Endothelial cell of umbilical vein (primary cell): Measurements from ENCODE around the gene TAOK2. TPM values are rescaled to one million over a fixed set of nuclear protein-coding genes. Genes with fewer than 3 reads are reported as not detected.

Source experiments
- BruUV-seq: library from RNA; stranded (reverse); fragments of 400-500 nt; replicated peaks from 2 replicates; lab custom pipeline; 2021; lab: Mats Ljungman, UMichigan
- CTCF ChIA-PET: fragments of 300-600, 350-600 bp; sonication (Branson Sonifier 250); formaldehyde crosslinking; loops from one replicate; lab custom pipeline; 2021; ENCODE audit warnings: antibody characterized with exemption, inconsistent platforms; lab: Charles Lee
- POLR2A ChIA-PET: fragments of 300-600, 350-600 bp; sonication (Branson Sonifier 250); formaldehyde crosslinking; loops from one replicate; lab custom pipeline; 2021; ENCODE audit warnings: antibody characterized with exemption, inconsistent platforms; lab: Charles Lee
- DNase-seq: peaks from one replicate; pipeline ENCODE4 v3.0.0-alpha.2; 2011; ENCODE audit warnings: low read depth, low spot score
- FAIRE-seq: peaks from 2 replicates; lab custom pipeline; 2011; peaks lifted over from hg19 to GRCh38; lab: Jason Lieb, UNC
- H2AFZ ChIP-seq: 2 replicates; pipeline ENCODE4 v1.6.0; 2012; ENCODE audit warnings: low read depth, low read length, control low read depth, inconsistent platforms
- H3K27ac ChIP-seq: 2 replicates; pipeline ENCODE4 v1.5.1; 2011; ENCODE audit warnings: low read depth, mild to moderate bottlenecking, control low read depth, low read length, moderate library complexity; ENCODE audit not compliant: insufficient read depth
- H3K27me3 ChIP-seq, 2 experiments: 2 replicates each; pipeline versions ENCODE4 v1.6.0 to v1.6.1; 2011; ENCODE audit warnings: low read length in 2 of 2, mixed read lengths in 1 of 2; ENCODE audit not compliant: control insufficient read depth in 2 of 2, insufficient read depth in 2 of 2
- H3K36me3 ChIP-seq, 2 experiments: 2 replicates in 1 of 2; 3 replicates in 1 of 2; pipeline ENCODE4 v1.5.1; 2011; ENCODE audit warnings: low read length in 2 of 2, mild to moderate bottlenecking in 1 of 2, moderate library complexity in 1 of 2; ENCODE audit not compliant: control insufficient read depth in 2 of 2, insufficient read depth in 2 of 2; ENCODE audit errors: extremely low read depth in 1 of 2
- H3K4me1 ChIP-seq: 3 replicates; pipeline ENCODE4 v1.5.1; 2011; ENCODE audit warnings: mild to moderate bottlenecking, low read length; ENCODE audit not compliant: control insufficient read depth, insufficient read depth; ENCODE audit errors: extremely low read depth
- H3K4me2 ChIP-seq: 2 replicates; pipeline ENCODE4 v1.6.1; 2011; ENCODE audit warnings: low read length, control low read depth, mixed read lengths; ENCODE audit not compliant: insufficient read depth
- H3K4me3 ChIP-seq, 3 experiments: fragments of 200-600 bp in 1 of 3; sonication (generic), shearing (Covaris generic) in 1 of 3; replicated peaks in 1 of 3; 2 replicates each; pipeline ENCODE4 v1.5.1; 2011 to 2016; ENCODE audit warnings: control low read depth in 3 of 3, low read length in 3 of 3, mild to moderate bottlenecking in 2 of 3, inconsistent platforms in 1 of 3, low read depth in 1 of 3, moderate library complexity in 1 of 3; ENCODE audit not compliant: insufficient read depth in 1 of 3
- H3K79me2 ChIP-seq: 2 replicates; pipeline ENCODE4 v1.6.0; 2012; ENCODE audit warnings: low read length, inconsistent platforms; ENCODE audit not compliant: control insufficient read depth, insufficient read depth
- H3K9ac ChIP-seq: replicated peaks from 2 replicates; pipeline ENCODE3; 2011; ENCODE audit warnings: low read length, control low read depth; ENCODE audit not compliant: insufficient read depth; ENCODE audit errors: extremely low read depth
- H3K9me1 ChIP-seq: replicated peaks from 3 replicates; pipeline ENCODE4 v1.6.0; 2011; ENCODE audit warnings: mild to moderate bottlenecking, low read length; ENCODE audit not compliant: control insufficient read depth, insufficient read depth; ENCODE audit errors: extremely low read depth
- H3K9me3 ChIP-seq: replicated peaks from 2 replicates; pipeline ENCODE4 v1.5.1; 2012; ENCODE audit warnings: low read length, inconsistent platforms; ENCODE audit not compliant: control insufficient read depth, insufficient read depth
- H4K20me1 ChIP-seq: replicated peaks from 2 replicates; pipeline ENCODE3; 2011; ENCODE audit warnings: mild to moderate bottlenecking, low read length; ENCODE audit not compliant: control insufficient read depth, insufficient read depth; ENCODE audit errors: extremely low read depth
- CTCF ChIP-seq, 2 donors: IDR thresholded peaks; 1 replicate in 1 of 2; 2 replicates in 1 of 2; pipeline ENCODE4 v1.5.1; 2011; ENCODE audit warnings: low read length in 2 of 2, mild to moderate bottlenecking in 2 of 2, moderate library complexity in 2 of 2, control low read depth in 1 of 2, inconsistent platforms in 1 of 2, low read depth in 1 of 2; ENCODE audit not compliant: insufficient read depth in 1 of 2; ENCODE audit errors: extremely low read depth in 1 of 2
- EZH2 ChIP-seq: IDR thresholded peaks from 2 replicates; pipeline ENCODE4 v1.6.1; 2012; ENCODE audit warnings: borderline replicate concordance, low read depth, mild to moderate bottlenecking, moderate library complexity, low read length, inconsistent platforms; ENCODE audit not compliant: severe bottlenecking
- FOS ChIP-seq: IDR thresholded peaks from 2 replicates; pipeline ENCODE4 v1.6.1; 2011; ENCODE audit warnings: mild to moderate bottlenecking, low read length, moderate library complexity, borderline replicate concordance; ENCODE audit not compliant: insufficient read depth
- GATA2 ChIP-seq: IDR thresholded peaks from 2 replicates; pipeline ENCODE4 v1.7.0; 2011; ENCODE audit warnings: low read depth, mild to moderate bottlenecking, moderate library complexity, mixed read lengths, low read length; ENCODE audit not compliant: insufficient read length, insufficient read depth
- MYC ChIP-seq: IDR thresholded peaks from one replicate; pipeline ENCODE4 v1.6.1; 2011; ENCODE audit warnings: mild to moderate bottlenecking, low read depth, low read length
- POLR2AphosphoS5 ChIP-seq: IDR thresholded peaks from 2 replicates; pipeline ENCODE4 v1.6.1; 2012; ENCODE audit warnings: low read depth, mild to moderate bottlenecking, control low read depth, low read length, moderate library complexity; ENCODE audit not compliant: insufficient read depth
- dilution Hi-C: fragments of 300-500 bp; cut with MboI; formaldehyde crosslinking; loops from one replicate; pipeline ENCODE4 v1.15.0; 2019; ENCODE audit warnings: low sequenced_read_pairs; ENCODE audit not compliant: extremely low pct_ligation_motif_present
- intact Hi-C: fragments of 100-400 bp; cut with micrococcal nuclease; formaldehyde crosslinking; loops from one replicate; pipeline ENCODE4 v1.10.0; 2022
- polyA plus RNA-seq, 4 experiments: library from polyadenylated mRNA; depleted of rRNA in 3 of 4; stranded (reverse) in 3 of 4; unstranded in 1 of 4; fragments of >200 nt; gene quantifications; 2 replicates each; pipeline versions ENCODE4 v1.2.1 to v1.2.3, GENCODE V29; 2011 to 2012; ENCODE audit warnings: missing spikeins in 1 of 4
- total RNA-seq: library from RNA; stranded (reverse); gene quantifications from 2 replicates; pipeline ENCODE4 v1.2.3, GENCODE V29; 2021
- TF ChIP-seq, protein P1 (sequence below): IDR thresholded peaks from 2 replicates; pipeline ENCODE4 v1.6.1; 2011; ENCODE audit not compliant: insufficient read depth, insufficient read length

Gene TAOK2
- total and polyA plus RNA-seq, 2 donors (not counting 3 experiments of a cell fraction or from before 2014, with no cell fraction given) = 52.8 to 114 TPM

DNA sequence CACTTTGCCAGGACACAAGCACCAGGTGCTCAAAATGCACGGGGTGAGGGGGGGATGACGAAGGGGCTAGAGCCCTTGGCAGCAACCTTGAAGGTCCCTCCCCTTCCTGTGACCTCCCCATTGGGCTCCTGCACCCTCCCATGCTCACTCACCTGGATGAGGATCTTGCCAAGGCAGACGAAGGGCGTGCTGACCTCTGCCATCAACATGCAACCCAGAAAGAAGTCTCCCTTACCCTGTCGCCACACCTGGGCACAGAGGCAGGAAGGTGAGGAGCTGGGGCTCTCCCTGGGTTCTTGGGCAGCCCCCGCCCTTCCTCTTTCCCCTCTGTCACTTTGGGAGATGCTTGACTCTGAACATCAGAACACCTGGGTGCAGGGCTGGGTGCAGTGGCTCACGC lies 51.9 kb downstream of the TAOK2 start:
- H3K79me2 ChIP-seq = no peaks in the 10 kb centered on the region
- no peak overlapping the region for H3K9ac ChIP-seq
- intact Hi-C loops (no loop called here), dilution Hi-C loops (no loop called here)
- FAIRE-seq (no peak), DNase-seq (no peak)
- no peak overlapping the region for H3K4me2 ChIP-seq
- CTCF ChIA-PET = no interaction called here
- H3K27me3 ChIP-seq = peaks cover 8 to 12% of the 10 kb centered on the region in 2 experiments
- no peaks in the 10 kb centered on the region for H3K9me3 ChIP-seq
- H3K27ac ChIP-seq = no peak overlapping the region
- H3K4me3 ChIP-seq = no peak overlapping the region
- POLR2A ChIA-PET = no interaction called here
- no peaks in the 10 kb centered on the region for H3K9me1 ChIP-seq
- no peaks in the 10 kb centered on the region for H4K20me1 ChIP-seq
- H2AFZ ChIP-seq = no peak overlapping the region
- TF ChIP-seq, protein P1, sequence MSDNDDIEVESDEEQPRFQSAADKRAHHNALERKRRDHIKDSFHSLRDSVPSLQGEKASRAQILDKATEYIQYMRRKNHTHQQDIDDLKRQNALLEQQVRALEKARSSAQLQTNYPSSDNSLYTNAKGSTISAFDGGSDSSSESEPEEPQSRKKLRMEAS = no peak
- TF ChIP-seq POLR2AphosphoS5 = no peak
- TF ChIP-seq FOS = no peak
- TF ChIP-seq MYC = no peak
- TF ChIP-seq GATA2 = no peak
- TF ChIP-seq CTCF (IDR thresholded peaks at IDR 0.05; ENCODE audit: extremely low read depth in 1 of 2, insufficient read depth in 1 of 2, low read depth in 1 of 2, low read length in 2 of 2) = no peak
- no peak for TF ChIP-seq EZH2
- H3K4me1 ChIP-seq = no peaks in the 10 kb centered on the region
- no peaks in the 10 kb centered on the region for H3K36me3 ChIP-seq
- BruUV-seq = no TSS peak
